ENCODE measurements around the gene COTL1. TPM values are rescaled to one million over a fixed set of nuclear protein-coding genes. Genes with fewer than 3 reads are reported as not detected.

Gene COTL1
- total and polyA plus RNA-seq, 2 experiments from 2014 or later: 144 to 370 TPM

DNA sequence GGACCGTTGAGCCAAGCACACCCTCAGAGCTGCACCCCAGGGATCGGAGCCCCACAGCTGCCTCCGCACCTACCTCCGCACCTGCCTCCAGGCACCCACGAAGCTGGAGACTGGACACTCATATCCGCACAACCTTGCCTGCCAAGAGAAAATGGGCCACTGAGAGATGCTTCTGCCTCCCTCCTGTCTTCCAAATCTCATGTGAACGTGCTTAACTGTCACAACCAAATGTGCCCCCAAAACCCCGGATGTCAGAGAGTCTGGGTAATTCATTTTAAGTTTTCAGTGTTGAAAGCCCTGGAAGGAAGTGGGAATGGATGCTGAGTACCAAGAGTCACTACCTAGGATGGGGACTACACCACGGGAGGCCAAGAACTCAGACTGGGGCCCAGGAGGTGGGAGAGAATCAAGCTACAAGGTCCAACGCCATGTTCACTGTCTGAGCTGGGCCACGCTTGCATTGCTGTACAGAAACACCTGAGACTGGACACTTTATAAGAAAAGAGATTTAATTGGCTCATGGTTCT is 63.9 kb downstream of the COTL1 start:
- Histone ChIP-seq H3K4me3 (no peak overlapping the region), H3K79me2 (ENCODE audit: insufficient read depth) (no peaks in the 10 kb centered on the region), H3K36me3 (ENCODE audit: low read depth) (no peaks in the 10 kb centered on the region), H3K4me1 (ENCODE audit: insufficient read depth) (no peaks in the 10 kb centered on the region), H3K4me2 (ENCODE audit: unreplicated experiment) (no peak overlapping the region), H3K27me3 (replicated peaks; ENCODE audit: insufficient read depth) (no peaks in the 10 kb centered on the region), H3K9ac (no peak overlapping the region), H3F3A (ENCODE audit: insufficient read depth) (no peaks in the 10 kb centered on the region), H4K20me1 (ENCODE audit: insufficient read depth) (no peaks in the 10 kb centered on the region), H3K27ac (no peak overlapping the region), H3K9me3 (ENCODE audit: low read depth) (no peaks in the 10 kb centered on the region), H3K9me2 (ENCODE audit: insufficient read depth) (no peaks in the 10 kb centered on the region), H2AFZ (no peak overlapping the region)
- TF ChIP-seq EZH2phosphoT487 (IDR thresholded peaks at IDR 0.05; ENCODE audit: insufficient read depth, low read depth) (no peak), EZH2 (IDR thresholded peaks at IDR 0.05; ENCODE audit: insufficient read depth, poor library complexity, severe bottlenecking) (no peak)
- no peak for DNase-seq
- WGBS, 2 experiments (ENCODE audit: low coverage in 1 of 2, low lambda C conversion rate in 2 of 2, missing lambda C conversion rate in 2 of 2): 84 to 92% methylated on average over 11 of the region's 11 CpGs
- in situ Hi-C loops (cut with MboI): no loop called here

DNA sequence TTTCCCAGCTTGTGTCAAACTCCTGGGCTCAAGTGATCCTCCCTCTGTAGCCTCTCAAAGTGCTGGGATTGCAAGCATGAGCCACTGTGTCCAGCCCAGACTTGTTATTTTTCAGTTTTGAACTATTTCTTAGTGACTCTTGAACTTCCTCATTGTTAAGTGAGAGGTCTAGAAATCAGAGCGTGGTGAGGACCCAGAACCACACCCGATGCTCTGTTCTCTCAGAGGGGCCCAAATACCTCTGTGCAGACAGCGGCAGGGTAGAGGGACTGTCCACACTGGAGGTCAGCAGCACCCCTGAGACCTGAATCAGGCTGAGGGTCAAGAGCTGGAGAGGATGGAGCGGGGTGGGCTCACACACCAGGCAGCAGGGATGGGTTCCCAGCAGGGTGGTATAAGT is 65.7 kb downstream of the COTL1 start:
- Histone ChIP-seq H3K27ac (no peak overlapping the region), H3K27me3 (replicated peaks; ENCODE audit: insufficient read depth) (no peaks in the 10 kb centered on the region), H3K9ac (no peak overlapping the region), H3F3A (ENCODE audit: insufficient read depth) (no peaks in the 10 kb centered on the region), H3K9me3 (ENCODE audit: low read depth) (no peaks in the 10 kb centered on the region), H3K79me2 (ENCODE audit: insufficient read depth) (no peaks in the 10 kb centered on the region), H3K4me3 (no peak overlapping the region), H3K4me2 (ENCODE audit: unreplicated experiment) (no peak overlapping the region), H2AFZ (no peak overlapping the region), H3K36me3 (ENCODE audit: low read depth) (no peaks in the 10 kb centered on the region), H3K4me1 (ENCODE audit: insufficient read depth) (no peaks in the 10 kb centered on the region), H4K20me1 (ENCODE audit: insufficient read depth) (no peaks in the 10 kb centered on the region), H3K9me2 (ENCODE audit: insufficient read depth) (no peaks in the 10 kb centered on the region)
- DNase-seq: no peak
- WGBS, 2 experiments (ENCODE audit: low coverage in 1 of 2, low lambda C conversion rate in 2 of 2, missing lambda C conversion rate in 2 of 2): 92 to 96% methylated on average over 4 of the region's 4 CpGs
- TF ChIP-seq EZH2phosphoT487 (IDR thresholded peaks at IDR 0.05; ENCODE audit: insufficient read depth, low read depth) (no peak), EZH2 (IDR thresholded peaks at IDR 0.05; ENCODE audit: insufficient read depth, poor library complexity, severe bottlenecking) (no peak)
- in situ Hi-C loops (cut with MboI): no loop called here

DNA sequence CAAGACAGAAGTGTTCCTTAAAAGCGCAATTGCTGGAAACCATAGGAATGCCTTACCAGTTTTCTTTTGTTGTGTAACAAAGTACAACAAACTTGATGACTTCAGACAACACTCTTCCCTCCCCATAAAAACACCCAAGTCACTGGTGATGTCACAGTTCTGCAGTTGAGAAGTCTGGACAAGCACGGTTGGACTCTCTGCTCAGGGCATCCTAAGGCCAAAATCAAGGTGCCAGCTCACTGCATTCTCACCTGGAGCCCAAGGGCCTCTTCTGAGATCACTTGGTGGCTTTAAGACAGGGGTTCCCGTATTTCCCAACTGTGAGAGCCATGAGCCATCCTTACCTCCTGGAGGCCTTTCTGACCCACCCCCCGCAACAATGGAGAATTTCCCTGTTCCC is 67.8 kb downstream of the COTL1 start:
- no peak for TF ChIP-seq EZH2phosphoT487 (IDR thresholded peaks at IDR 0.05; ENCODE audit: insufficient read depth, low read depth)
- no peak for TF ChIP-seq EZH2 (IDR thresholded peaks at IDR 0.05; ENCODE audit: insufficient read depth, poor library complexity, severe bottlenecking)
- 60 to 62% methylated on average over 4 of the region's 4 CpGs for WGBS, 2 experiments (ENCODE audit: low coverage in 1 of 2, low lambda C conversion rate in 2 of 2, missing lambda C conversion rate in 2 of 2)
- no peak overlapping the region for H3K27ac ChIP-seq
- no peaks in the 10 kb centered on the region for H3K27me3 ChIP-seq (replicated peaks; ENCODE audit: insufficient read depth)
- no peaks in the 10 kb centered on the region for H3K4me1 ChIP-seq (ENCODE audit: insufficient read depth)
- H4K20me1 ChIP-seq (ENCODE audit: insufficient read depth): no peaks in the 10 kb centered on the region
- H3F3A ChIP-seq (ENCODE audit: insufficient read depth): no peaks in the 10 kb centered on the region
- H2AFZ ChIP-seq: no peak overlapping the region
- no peaks in the 10 kb centered on the region for H3K79me2 ChIP-seq (ENCODE audit: insufficient read depth)
- DNase-seq: peak; percentile 13
- H3K9ac ChIP-seq: no peak overlapping the region
- in situ Hi-C loops (cut with MboI): no loop called here
- no peaks in the 10 kb centered on the region for H3K9me2 ChIP-seq (ENCODE audit: insufficient read depth)
- no peak overlapping the region for H3K4me3 ChIP-seq
- H3K4me2 ChIP-seq (ENCODE audit: unreplicated experiment): no peak overlapping the region
- H3K36me3 ChIP-seq (ENCODE audit: low read depth): no peaks in the 10 kb centered on the region
- H3K9me3 ChIP-seq (ENCODE audit: low read depth): no peaks in the 10 kb centered on the region

DNA sequence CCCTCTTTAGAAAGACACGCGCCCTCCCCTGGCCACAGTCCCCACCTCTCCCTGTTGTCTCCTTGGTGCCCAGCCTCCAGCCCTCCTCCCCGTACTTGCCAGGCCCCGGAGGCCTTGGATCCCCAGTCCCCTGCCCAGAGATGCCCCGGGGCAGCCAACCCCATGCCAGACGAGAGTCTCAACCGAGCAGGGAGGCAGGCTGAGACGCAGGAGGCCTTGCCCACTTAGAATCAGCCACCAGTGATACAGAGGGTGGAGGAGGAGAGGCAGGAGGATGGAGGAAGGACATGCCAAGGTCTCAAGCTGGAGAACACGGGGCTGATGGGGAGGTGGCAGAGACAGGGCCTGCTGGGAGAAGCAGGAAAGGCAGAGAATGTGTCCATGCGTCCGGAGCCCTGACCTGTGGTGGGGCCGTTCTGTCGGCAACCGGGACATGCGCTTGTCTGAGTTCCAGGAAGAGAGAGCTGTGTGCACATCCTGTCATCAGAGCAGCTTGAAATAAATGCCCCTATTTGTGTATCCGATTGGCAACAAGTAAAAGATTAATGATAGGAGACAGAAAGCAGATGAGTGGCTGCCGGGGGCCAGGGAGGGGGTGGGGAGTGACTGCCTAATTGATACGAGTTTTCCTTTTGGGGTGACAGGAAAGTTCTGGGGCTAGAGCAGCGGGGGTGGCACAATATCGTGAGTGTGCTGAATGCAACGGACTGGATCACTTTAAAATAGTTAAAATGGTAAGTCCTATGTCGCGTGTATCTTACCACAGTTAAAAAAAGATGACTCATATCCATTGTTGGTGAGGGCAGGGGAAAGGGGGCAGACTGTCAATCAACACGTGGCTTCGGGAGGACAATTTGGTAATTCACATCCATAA is 68.7 kb downstream of the COTL1 start:
- Histone ChIP-seq H3K27ac (no peak overlapping the region), H3K27me3 (replicated peaks; ENCODE audit: insufficient read depth) (no peaks in the 10 kb centered on the region), H4K20me1 (ENCODE audit: insufficient read depth) (no peaks in the 10 kb centered on the region), H3F3A (ENCODE audit: insufficient read depth) (no peaks in the 10 kb centered on the region), H3K36me3 (ENCODE audit: low read depth) (no peaks in the 10 kb centered on the region), H3K9me3 (ENCODE audit: low read depth) (no peaks in the 10 kb centered on the region), H3K4me2 (ENCODE audit: unreplicated experiment) (no peak overlapping the region), H3K79me2 (ENCODE audit: insufficient read depth) (no peaks in the 10 kb centered on the region), H3K4me3 (no peak overlapping the region), H3K9me2 (ENCODE audit: insufficient read depth) (no peaks in the 10 kb centered on the region), H3K9ac (no peak overlapping the region), H2AFZ (no peak overlapping the region), H3K4me1 (ENCODE audit: insufficient read depth) (no peaks in the 10 kb centered on the region)
- 67 to 79% methylated on average over 25 of the region's 25 CpGs for WGBS, 2 experiments (ENCODE audit: low coverage in 1 of 2, low lambda C conversion rate in 2 of 2, missing lambda C conversion rate in 2 of 2)
- no peak for DNase-seq
- in situ Hi-C loops (cut with MboI): no loop called here
- TF ChIP-seq EZH2 (IDR thresholded peaks at IDR 0.05; ENCODE audit: insufficient read depth, poor library complexity, severe bottlenecking) (no peak), EZH2phosphoT487 (IDR thresholded peaks at IDR 0.05; ENCODE audit: insufficient read depth, low read depth) (no peak)
